ENCODE measurements around the gene ANGPTL8. TPM values are rescaled to one million over a fixed set of nuclear protein-coding genes. Genes with fewer than 3 reads are reported as not detected.

Gene ANGPTL8
- polyA plus RNA-seq, 12 donors: 0.32 to 0.89 (median 0.50) TPM; not detected in 6

GRCh38 chr19:11203194-11204075 is 36.0 kb upstream of the ANGPTL8 start:
- peak; percentile 61 for DNase-seq

GRCh38 chr19:11204076-11204602 is 35.3 kb upstream of the ANGPTL8 start:
- DNase-seq: no peak

- no peak for DNase-seq
These were observed 34.5 kb upstream of the ANGPTL8 start for GRCh38 chr19:11204943-11205349.

- no peak for DNase-seq
These were observed 33.4 kb upstream of the ANGPTL8 start for GRCh38 chr19:11205939-11206570.

GRCh38 chr19:11208561-11209471 is 30.6 kb upstream of the ANGPTL8 start:
- DNase-seq: no peak

GRCh38 chr19:11209839-11210655 is 29.4 kb upstream of the ANGPTL8 start:
- DNase-seq: no peak

- no peak for DNase-seq
These were observed 28.8 kb upstream of the ANGPTL8 start for GRCh38 chr19:11210656-11210928.

GRCh38 chr19:11214387-11214786 is 25.0 kb upstream of the ANGPTL8 start:
- no peak for DNase-seq

GRCh38 chr19:11221082-11221598 is 18.3 kb upstream of the ANGPTL8 start:
- no peak for DNase-seq

- DNase-seq: no peak
These were observed 16.2 kb upstream of the ANGPTL8 start for GRCh38 chr19:11223200-11223599.

GRCh38 chr19:11224429-11224828 is 15.0 kb upstream of the ANGPTL8 start:
- no peak for DNase-seq

- no peak for DNase-seq
These were observed 14.2 kb upstream of the ANGPTL8 start for GRCh38 chr19:11225172-11225571.

- no peak for DNase-seq
These were observed 13.6 kb upstream of the ANGPTL8 start for GRCh38 chr19:11225815-11226214.

GRCh38 chr19:11226716-11227166 is 12.7 kb upstream of the ANGPTL8 start:
- no peak for DNase-seq

GRCh38 chr19:11227195-11227886 is 12.1 kb upstream of the ANGPTL8 start:
- DNase-seq: no peak

- no peak for DNase-seq
These were observed 8.6 kb upstream of the ANGPTL8 start for GRCh38 chr19:11230621-11231386.

- DNase-seq: no peak
These were observed 6.9 kb upstream of the ANGPTL8 start for GRCh38 chr19:11232555-11232954.

- no peak for DNase-seq
These were observed 6.3 kb upstream of the ANGPTL8 start for GRCh38 chr19:11233073-11233472.

- no peak for DNase-seq
These were observed 4.8 kb upstream of the ANGPTL8 start for GRCh38 chr19:11234486-11235075.
